Right renal pelvis (tissue), 4 donors: ENCODE results near the gene AFF3. TPM values are rescaled to one million over a fixed set of nuclear protein-coding genes. Genes with fewer than 3 reads are reported as not detected.

Experiments used
- DNase-seq, 4 donors: peaks; one replicate each; pipeline ENCODE4 v3.0.0-alpha.2; 2013; ENCODE audit warnings: low read depth in 4 of 4, low spot score in 3 of 4, missing footprints in 1 of 4
- polyA plus RNA-seq, 4 donors: library from polyadenylated mRNA; unstranded; fragments of 120-200 nt; gene quantifications; one replicate each; pipeline ENCODE4 v1.2.1, GENCODE V29; 2013; ENCODE audit not compliant: insufficient read length in 4 of 4

The AFF3 gene
- polyA plus RNA-seq, 4 donors, result 18.3 to 25.4 (median 20.9) TPM

GRCh38 chr2:100050685-100051084, 91.7 kb downstream of the AFF3 start:
- no peak for DNase-seq

GRCh38 chr2:100046961-100047947, 95.1 kb downstream of the AFF3 start:
- no peak for DNase-seq

- DNase-seq, result no peak
These were observed 97.4 kb downstream of the AFF3 start for GRCh38 chr2:100045000-100045399.

- no peak for DNase-seq
These were observed 98.5 kb downstream of the AFF3 start for GRCh38 chr2:100043891-100044255.

GRCh38 chr2:100043081-100043890, 99.1 kb downstream of the AFF3 start:
- DNase-seq, result no peak

GRCh38 chr2:100042562-100042961, 99.8 kb downstream of the AFF3 start:
- no peak for DNase-seq

- no peak for DNase-seq
These were observed 100.4 kb downstream of the AFF3 start for GRCh38 chr2:100041946-100042345.

- no peak for DNase-seq
These were observed 101.0 kb downstream of the AFF3 start for GRCh38 chr2:100041385-100041784.

GRCh38 chr2:100040906-100041305, 101.5 kb downstream of the AFF3 start:
- DNase-seq, result no peak

GRCh38 chr2:100039291-100039980, 103.0 kb downstream of the AFF3 start:
- DNase-seq, result no peak

GRCh38 chr2:100038011-100038410, 104.4 kb downstream of the AFF3 start:
- DNase-seq, result no peak

- DNase-seq, result no peak
These were observed 105.6 kb downstream of the AFF3 start for GRCh38 chr2:100036793-100037192.

GRCh38 chr2:100036026-100036425, 106.4 kb downstream of the AFF3 start:
- DNase-seq, result no peak

- DNase-seq, result no peak
These were observed 108.0 kb downstream of the AFF3 start for GRCh38 chr2:100034431-100034830.

GRCh38 chr2:100033976-100034375, 108.4 kb downstream of the AFF3 start:
- no peak for DNase-seq

GRCh38 chr2:100031604-100032003, 110.8 kb downstream of the AFF3 start:
- no peak for DNase-seq

GRCh38 chr2:100029460-100029859, 112.9 kb downstream of the AFF3 start:
- DNase-seq, result no peak

- DNase-seq, result no peak
These were observed 120.5 kb downstream of the AFF3 start for GRCh38 chr2:100021791-100022340.

GRCh38 chr2:100019499-100019898, 122.9 kb downstream of the AFF3 start:
- DNase-seq, result no peak

GRCh38 chr2:100018341-100019193, 123.8 kb downstream of the AFF3 start:
- DNase-seq, result no peak
